KMS-11 (cell line): ENCODE data around the gene ADH5.

ENCODE experiments used
- H2AFZ ChIP-seq: fragments of 200-600 bp; sonication (generic); 2 replicates; pipeline ENCODE4 v1.6.1; 2016; ENCODE audit warnings: antibody characterized with exemption, mixed run types, low read depth
- H3K27ac ChIP-seq: fragments of 200-600 bp; sonication (generic); 2 replicates; pipeline ENCODE4 v1.6.1; 2016; ENCODE audit warnings: mild to moderate bottlenecking, mixed run types
- H3K27me3 ChIP-seq: fragments of 200-600 bp; sonication (generic); 2 replicates; pipeline ENCODE4 v1.6.1; 2017; ENCODE audit warnings: mild to moderate bottlenecking, low read depth, mixed run types, moderate library complexity; ENCODE audit not compliant: insufficient read depth
- H3K36me3 ChIP-seq: fragments of 200-600 bp; sonication (generic); 2 replicates; pipeline ENCODE4 v1.6.1; 2017; ENCODE audit warnings: mild to moderate bottlenecking, mixed run types; ENCODE audit not compliant: insufficient read depth
- H3K4me1 ChIP-seq: fragments of 200-600 bp; sonication (generic); 2 replicates; pipeline ENCODE4 v1.6.1; 2016; ENCODE audit warnings: mild to moderate bottlenecking, low read depth, mixed run types; ENCODE audit not compliant: poor library complexity, severe bottlenecking
- H3K4me2 ChIP-seq: fragments of 200-600 bp; sonication (generic); 2 replicates; pipeline ENCODE4 v1.7.0; 2016; ENCODE audit warnings: mild to moderate bottlenecking, mixed run types
- H3K4me3 ChIP-seq: fragments of 200-600 bp; sonication (generic); IDR thresholded peaks from 2 replicates; pipeline ENCODE4 v1.6.1; 2017; ENCODE audit warnings: low read depth, low read length, mixed read lengths; ENCODE audit not compliant: insufficient read depth
- H3K79me2 ChIP-seq: fragments of 200-600 bp; sonication (generic); 2 replicates; pipeline ENCODE4 v1.6.1; 2016; ENCODE audit warnings: low read depth, mixed run types; ENCODE audit not compliant: insufficient read depth
- H3K9ac ChIP-seq: fragments of 200-600 bp; sonication (generic); 2 replicates; pipeline ENCODE4 v1.6.1; 2016; ENCODE audit warnings: mild to moderate bottlenecking, mixed run types
- H4K20me1 ChIP-seq: fragments of 200-600 bp; sonication (generic); 2 replicates; pipeline ENCODE4 v1.6.1; 2016; ENCODE audit warnings: mild to moderate bottlenecking, mixed run types; ENCODE audit not compliant: insufficient read depth
- CTCF ChIP-seq: fragments of 200-600 bp; sonication (generic); conservative IDR thresholded peaks from 2 replicates; pipeline ENCODE4 v1.6.1; 2017; ENCODE audit warnings: low read depth, mild to moderate bottlenecking, antibody characterized with exemption, low read length, moderate library complexity, mixed read lengths

The ADH5 gene

DNA sequence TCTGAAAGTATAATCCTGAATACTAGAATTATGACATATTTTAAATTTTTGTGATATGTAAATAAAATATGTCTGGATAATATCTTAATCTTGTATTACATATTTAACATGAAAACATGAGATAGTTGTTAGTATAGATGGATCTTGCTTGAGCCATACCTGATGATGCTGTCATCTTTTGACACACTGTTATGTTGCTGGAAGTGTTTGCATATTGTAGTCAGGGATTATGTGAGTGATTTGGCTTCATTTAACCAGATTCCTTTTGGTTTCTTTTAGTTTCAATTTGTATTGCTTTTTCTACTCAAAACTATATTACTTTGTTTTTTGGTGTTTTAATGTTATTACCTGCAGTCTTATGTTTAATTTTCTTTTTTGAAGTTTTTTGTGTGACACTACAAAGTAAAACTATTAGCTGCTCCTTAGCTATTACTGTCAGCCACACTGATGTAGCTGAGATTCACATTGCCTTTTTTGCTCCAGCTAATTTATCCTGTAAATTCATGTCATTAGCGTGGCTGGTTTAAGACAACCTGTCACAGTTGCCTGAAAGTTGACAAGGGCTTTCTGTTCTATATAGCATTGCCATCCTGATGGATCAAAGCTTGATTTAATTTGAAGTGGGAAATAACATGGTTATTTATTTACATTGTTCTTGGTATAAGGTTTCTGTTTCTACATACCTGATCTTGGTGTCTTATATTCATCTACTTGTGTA is 59.4 kb downstream of the ADH5 start:
- peaks cover 37% of the 10 kb centered on the region; the same call in 1 of the 2 replicates for H3K79me2 ChIP-seq
- H3K27me3 ChIP-seq = no peaks in the 10 kb centered on the region
- H3K4me3 ChIP-seq = no peak overlapping the region
- no peak overlapping the region for H3K9ac ChIP-seq
- H3K4me1 ChIP-seq = no peaks in the 10 kb centered on the region
- no peak overlapping the region for H2AFZ ChIP-seq
- H3K36me3 ChIP-seq = peaks cover 6% of the 10 kb centered on the region; the same call in 1 of the 2 replicates
- TF ChIP-seq CTCF = no peak
- no peaks in the 10 kb centered on the region; the same call in 1 of the 2 replicates for H4K20me1 ChIP-seq
- no peak overlapping the region for H3K4me2 ChIP-seq
- H3K27ac ChIP-seq = no peak overlapping the region

DNA sequence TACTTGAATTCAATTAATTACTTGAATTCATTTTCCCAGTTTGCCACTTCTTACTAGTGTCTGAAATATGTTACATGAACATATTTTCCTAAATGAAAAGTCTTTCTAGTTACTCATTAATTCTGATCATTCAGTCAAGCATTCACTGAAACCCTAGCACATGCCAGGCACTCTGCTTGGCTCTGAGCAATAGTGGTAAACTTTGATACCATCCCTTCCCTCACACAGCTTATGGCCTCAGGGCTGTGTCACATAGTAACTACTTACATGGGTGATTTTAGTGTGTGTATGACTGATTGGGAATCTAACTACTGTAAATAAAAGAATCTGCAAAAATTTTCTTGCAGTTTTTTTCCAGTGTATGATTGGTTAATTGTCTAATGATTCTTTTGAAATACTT is 60.4 kb downstream of the ADH5 start:
- Histone ChIP-seq H3K27me3 (no peaks in the 10 kb centered on the region), H3K4me1 (no peaks in the 10 kb centered on the region), H3K36me3 (no peaks in the 10 kb centered on the region), H3K4me2 (no peak overlapping the region), H3K27ac (no peak overlapping the region), H3K9ac (no peak overlapping the region), H4K20me1 (no peaks in the 10 kb centered on the region; the same call in 1 of the 2 replicates), H3K4me3 (no peak overlapping the region), H2AFZ (no peak overlapping the region), H3K79me2 (peaks cover 40% of the 10 kb centered on the region; the same call in 1 of the 2 replicates)
- TF ChIP-seq CTCF = no peak

DNA sequence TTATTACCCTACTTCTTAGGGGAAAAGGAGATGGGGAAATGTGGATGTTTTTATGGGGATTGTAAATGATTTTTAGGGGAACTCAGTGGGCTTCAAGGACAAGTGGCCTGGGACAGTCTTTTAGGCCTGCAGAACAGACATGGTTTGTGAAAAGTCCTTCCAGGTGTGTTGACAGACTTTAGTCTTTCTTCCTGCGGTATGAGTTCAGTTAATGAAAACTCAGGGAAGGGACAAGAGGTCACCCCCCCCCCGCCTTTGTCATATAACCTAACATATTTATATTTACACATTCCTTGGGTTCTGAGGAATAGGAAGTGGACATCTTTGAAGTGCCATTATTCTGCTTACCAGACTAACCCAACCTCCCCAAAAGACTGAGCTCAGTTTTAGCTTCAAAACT is 61.3 kb downstream of the ADH5 start:
- Histone ChIP-seq H2AFZ (no peak overlapping the region), H3K36me3 (no peaks in the 10 kb centered on the region), H3K4me1 (no peaks in the 10 kb centered on the region), H3K4me2 (no peak overlapping the region), H3K79me2 (peaks cover 38% of the 10 kb centered on the region; the same call in 1 of the 2 replicates), H3K9ac (no peak overlapping the region), H3K27ac (no peak overlapping the region), H3K4me3 (no peak overlapping the region), H3K27me3 (no peaks in the 10 kb centered on the region), H4K20me1 (no peaks in the 10 kb centered on the region; the same call in 1 of the 2 replicates)
- TF ChIP-seq CTCF = no peak

- Histone ChIP-seq H3K9ac (no peak overlapping the region), H3K4me3 (no peak overlapping the region), H3K36me3 (no peaks in the 10 kb centered on the region), H3K27me3 (no peaks in the 10 kb centered on the region), H3K4me1 (no peaks in the 10 kb centered on the region), H3K27ac (no peak overlapping the region), H4K20me1 (no peaks in the 10 kb centered on the region; the same call in 1 of the 2 replicates), H3K4me2 (no peak overlapping the region), H3K79me2 (peaks cover 49% of the 10 kb centered on the region; the same call in 1 of the 2 replicates), H2AFZ (no peak overlapping the region)
- TF ChIP-seq CTCF = no peak
Measured at GRCh38 chr4:99025506-99025905, 63.1 kb downstream of the ADH5 start.
